GM21528 (cell line): ENCODE measurements around the gene ASGR2.

Experiments used
- ATAC-seq: cut with Tn5 transposase; IDR thresholded peaks from one replicate; pipeline ENCODE4 v1.9.1; 2021; ENCODE audit warnings: mild to moderate bottlenecking, moderate library complexity; ENCODE audit not compliant: unreplicated experiment, low FRiP score

ASGR2 gene

GRCh38 chr17:7070712-7071111 is 43.9 kb downstream of the ASGR2 start:
- ATAC-seq = no peak

GRCh38 chr17:7068268-7068667 is 46.4 kb downstream of the ASGR2 start:
- no peak for ATAC-seq

- no peak for ATAC-seq
These were observed 47.4 kb downstream of the ASGR2 start for GRCh38 chr17:7067198-7067597.

DNA sequence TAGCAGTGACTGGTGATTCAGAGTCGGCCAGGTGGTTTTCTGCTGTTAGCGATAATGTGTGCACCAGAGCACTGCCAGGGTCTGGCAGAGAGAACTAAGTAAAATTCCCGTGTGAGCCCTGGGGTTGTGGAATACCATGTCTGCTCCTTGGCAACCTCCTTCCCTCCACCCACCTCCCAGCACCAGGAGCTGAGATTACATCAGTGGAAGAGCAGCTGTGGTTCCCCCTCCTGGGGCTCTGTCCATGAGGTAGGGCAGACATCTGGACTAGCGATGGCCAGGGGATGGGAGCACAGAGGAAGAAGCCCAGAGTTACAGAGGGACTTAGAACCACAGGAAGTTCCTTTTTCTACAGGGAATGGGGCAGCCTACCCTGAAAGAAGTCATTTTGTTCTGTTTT is 50.4 kb downstream of the ASGR2 start:
- no peak for ATAC-seq

DNA sequence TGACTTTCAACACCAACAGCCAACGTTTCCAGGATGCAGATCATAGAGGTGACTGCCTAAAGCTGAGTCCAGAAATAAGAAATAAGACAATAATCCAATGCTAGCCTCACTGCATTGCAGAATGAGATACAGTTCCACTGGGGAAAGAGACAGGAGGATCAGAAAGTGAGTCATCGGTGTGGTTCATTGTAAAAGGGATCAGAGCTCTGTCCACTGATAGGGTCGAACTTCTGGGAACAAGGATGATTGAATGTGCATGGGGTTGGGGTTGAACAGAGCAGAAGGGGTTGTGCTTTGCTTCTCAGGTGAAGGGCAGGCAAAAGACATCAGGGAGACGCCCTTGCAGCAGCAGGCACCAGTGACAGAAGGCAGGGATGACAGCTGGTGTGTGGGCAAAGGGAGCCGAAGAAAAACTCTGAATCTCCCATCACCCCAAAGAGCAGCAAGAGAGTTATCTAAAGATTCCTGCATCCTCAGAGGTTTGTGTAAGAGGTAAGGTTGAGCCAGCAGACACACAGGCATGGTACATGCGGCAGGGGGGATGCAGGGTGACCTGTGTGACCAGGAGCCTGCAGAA is 51.0 kb downstream of the ASGR2 start:
- ATAC-seq = no peak

DNA sequence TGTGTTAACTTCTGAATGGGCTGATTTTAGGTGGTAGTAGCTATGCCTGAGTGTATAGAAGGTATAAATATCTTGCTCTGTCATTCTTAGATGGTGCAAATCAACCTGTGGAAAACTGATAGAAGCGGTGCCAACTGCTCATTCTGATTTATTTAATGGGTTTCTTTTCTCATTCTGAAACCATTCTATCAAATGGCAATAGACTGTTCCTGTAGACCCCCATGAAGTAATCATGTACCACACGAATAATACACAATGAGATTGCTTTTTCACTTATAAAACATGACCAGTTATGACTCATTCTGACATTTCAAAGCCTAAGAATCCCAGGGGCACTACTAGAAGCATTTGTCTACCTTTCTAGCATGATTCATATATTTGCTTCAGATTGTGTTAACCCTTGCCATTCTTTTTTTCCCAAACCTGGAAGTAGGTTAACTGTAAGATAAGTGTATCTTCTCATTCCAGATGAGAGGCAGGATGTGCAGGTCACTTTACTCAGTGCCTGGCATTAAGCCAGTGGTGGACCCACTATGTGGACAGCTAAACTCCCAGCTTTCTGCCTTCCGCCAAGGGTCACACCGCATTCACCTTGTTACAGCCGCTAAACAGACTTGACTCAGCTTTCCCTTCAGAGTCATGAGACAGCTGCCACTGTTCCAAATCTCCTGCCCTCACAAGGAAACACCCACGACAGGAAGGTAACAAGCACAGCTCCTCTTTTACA is 54.3 kb downstream of the ASGR2 start:
- ATAC-seq = no peak

GRCh38 chr17:7058831-7059447 is 55.7 kb downstream of the ASGR2 start:
- ATAC-seq = no peak

- no peak for ATAC-seq
These were observed 58.2 kb downstream of the ASGR2 start for GRCh38 chr17:7056386-7056785.
